Immature natural killer cell (primary cell): Measurements from ENCODE around the gene ENO2. TPM values are rescaled to one million over a fixed set of nuclear protein-coding genes. Genes with fewer than 3 reads are reported as not detected.

Experiments used
- DNase-seq, 3 donors: peaks; one replicate each; pipeline ENCODE4 v3.0.0; 2022; ENCODE audit warnings: mixed read lengths in 1 of 3
- H3K27ac Mint-ChIP-seq, 6 donors: one replicate each; pipeline ENCODE4 v1.8.0; 2020; ENCODE audit warnings: mixed read lengths in 6 of 6, mild to moderate bottlenecking in 5 of 6, inconsistent platforms in 4 of 6, moderate library complexity in 3 of 6
- H3K27me3 Mint-ChIP-seq, 3 donors: one replicate each; pipeline ENCODE4 v1.8.0; 2020 to 2021; ENCODE audit warnings: low read depth in 3 of 3, mild to moderate bottlenecking in 3 of 3, mixed read lengths in 3 of 3, moderate library complexity in 3 of 3, inconsistent platforms in 1 of 3
- H3K36me3 Mint-ChIP-seq, 3 donors: one replicate each; pipeline ENCODE4 v1.8.0; 2020; ENCODE audit warnings: mixed read lengths in 3 of 3, inconsistent platforms in 2 of 3, mild to moderate bottlenecking in 2 of 3
- H3K4me1 Mint-ChIP-seq, 2 donors: one replicate each; pipeline ENCODE4 v1.8.0; 2020; ENCODE audit warnings: inconsistent platforms in 2 of 2, mild to moderate bottlenecking in 2 of 2, mixed read lengths in 2 of 2, moderate library complexity in 1 of 2
- H3K4me3 Mint-ChIP-seq, 5 donors: one replicate each; pipeline ENCODE4 v1.8.0; 2020; ENCODE audit warnings: mild to moderate bottlenecking in 5 of 5, mixed read lengths in 5 of 5, inconsistent platforms in 3 of 5, moderate library complexity in 3 of 5
- H3K9me3 Mint-ChIP-seq, 6 donors: one replicate each; pipeline ENCODE4 v1.8.0; 2020; ENCODE audit warnings: mild to moderate bottlenecking in 6 of 6, mixed read lengths in 6 of 6, inconsistent platforms in 4 of 6, moderate library complexity in 3 of 6
- polyA plus RNA-seq, 3 donors: library from polyadenylated mRNA; unstranded; fragments of 300-500 nt; fragmentation: Illumina TruSeq; gene quantifications; one replicate each; pipeline ENCODE4 v1.2.3, GENCODE V29; 2021

The ENO2 gene
- polyA plus RNA-seq, 3 donors from 2014 or later, result 2.0 to 6.5 (median 3.8) TPM

- peak; percentile 27 to 36 (median 29) for DNase-seq
- H3K9me3 Mint-ChIP-seq, result no peaks in the 10 kb centered on the region
- peaks cover 26 to 49% (median 41%) of the 10 kb centered on the region in 3 donors for H3K27me3 Mint-ChIP-seq
- peaks cover 90 to 91% of the 10 kb centered on the region in 2 donors for H3K4me1 Mint-ChIP-seq
- peaks cover 18 to 45% (median 32%) of the 10 kb centered on the region in 3 donors for H3K36me3 Mint-ChIP-seq
- H3K4me3 Mint-ChIP-seq, result peak overlapping the region; percentile 94 to 99 (median 97)
- peak overlapping the region; percentile 95 to 100 (median 99) for H3K27ac Mint-ChIP-seq
These were observed 40.1 kb downstream of the ENO2 start for GRCh38 chr12:6954316-6955107.

GRCh38 chr12:6955108-6956020 is 41.0 kb downstream of the ENO2 start:
- peak overlapping the region; percentile 94 to 99 (median 97) for H3K4me3 Mint-ChIP-seq
- peaks cover 26 to 50% (median 41%) of the 10 kb centered on the region in 3 donors for H3K27me3 Mint-ChIP-seq
- peak overlapping the region; percentile 95 to 100 (median 99) for H3K27ac Mint-ChIP-seq
- H3K9me3 Mint-ChIP-seq, result no peaks in the 10 kb centered on the region
- peaks cover 18 to 46% (median 32%) of the 10 kb centered on the region in 3 donors for H3K36me3 Mint-ChIP-seq
- DNase-seq, result no peak
- H3K4me1 Mint-ChIP-seq, result peaks cover 90 to 91% of the 10 kb centered on the region in 2 donors

GRCh38 chr12:6956021-6956727 is 41.8 kb downstream of the ENO2 start:
- H3K4me1 Mint-ChIP-seq, result peaks cover 90 to 92% of the 10 kb centered on the region in 2 donors
- DNase-seq, result peak; percentile 77 to 82 (median 80)
- H3K4me3 Mint-ChIP-seq, result peak overlapping the region; percentile 77 to 98 (median 96)

GRCh38 chr12:6957151-6957701 is 42.8 kb downstream of the ENO2 start:
- H3K36me3 Mint-ChIP-seq, result peaks cover 21 to 56% (median 37%) of the 10 kb centered on the region in 3 donors
- H3K27me3 Mint-ChIP-seq, result peaks cover 30 to 63% (median 41%) of the 10 kb centered on the region in 3 donors
- DNase-seq, result peak; percentile 72 to 79 (median 76)
- H3K4me1 Mint-ChIP-seq, result peaks cover 99 to 100% of the 10 kb centered on the region in 2 donors
- H3K27ac Mint-ChIP-seq, result peak overlapping the region; percentile 95 to 100 (median 99)
- H3K9me3 Mint-ChIP-seq, result no peaks in the 10 kb centered on the region
- H3K4me3 Mint-ChIP-seq, result peak overlapping the region; percentile 77 to 98 (median 96)

More at GRCh38 chr12:6956021-6956727, 41.8 kb downstream of the ENO2 start:
- no peaks in the 10 kb centered on the region for H3K9me3 Mint-ChIP-seq
- H3K36me3 Mint-ChIP-seq, result peaks cover 19 to 54% (median 37%) of the 10 kb centered on the region in 3 donors
- H3K27ac Mint-ChIP-seq, result peak overlapping the region; percentile 95 to 100 (median 99)
- peaks cover 27 to 58% (median 41%) of the 10 kb centered on the region in 3 donors for H3K27me3 Mint-ChIP-seq

- peak overlapping the region; percentile 95 to 100 (median 99) for H3K27ac Mint-ChIP-seq
- peaks cover 30 to 59% (median 34%) of the 10 kb centered on the region in 3 donors for H3K27me3 Mint-ChIP-seq
- DNase-seq, result no peak
- peaks cover 21 to 51% (median 31%) of the 10 kb centered on the region in 3 donors for H3K36me3 Mint-ChIP-seq
- peaks cover 93 to 94% of the 10 kb centered on the region in 2 donors for H3K4me1 Mint-ChIP-seq
- no peaks in the 10 kb centered on the region for H3K9me3 Mint-ChIP-seq
- peak overlapping the region; percentile 86 to 98 (median 91) for H3K4me3 Mint-ChIP-seq
These were observed 43.6 kb downstream of the ENO2 start for GRCh38 chr12:6957741-6958608.

- Mint-ChIP-seq H3K36me3 (peaks cover 21 to 50% (median 31%) of the 10 kb centered on the region in 3 donors), H3K27me3 (peaks cover 25 to 53% (median 28%) of the 10 kb centered on the region in 3 donors), H3K27ac (peak overlapping the region; percentile 95 to 100 (median 99)), H3K4me3 (peak overlapping the region; percentile 86 to 98 (median 91)), H3K9me3 (no peaks in the 10 kb centered on the region), H3K4me1 (peaks cover 86 to 87% of the 10 kb centered on the region in 2 donors)
- DNase-seq, result no peak
These were observed 44.3 kb downstream of the ENO2 start for GRCh38 chr12:6958609-6959057.

GRCh38 chr12:6959058-6959804 is 44.9 kb downstream of the ENO2 start:
- Mint-ChIP-seq H3K36me3 (peaks cover 21 to 47% (median 31%) of the 10 kb centered on the region in 3 donors), H3K4me1 (peaks cover 80 to 84% of the 10 kb centered on the region in 2 donors), H3K27ac (peak overlapping the region; percentile 95 to 100 (median 99)), H3K4me3 (peak overlapping the region; percentile 86 to 98 (median 91)), H3K27me3 (peaks cover 19 to 47% (median 22%) of the 10 kb centered on the region in 3 donors), H3K9me3 (no peaks in the 10 kb centered on the region)
- peak; percentile 84 to 89 (median 87) for DNase-seq

- H3K36me3 Mint-ChIP-seq, result peaks cover 21 to 44% (median 31%) of the 10 kb centered on the region in 3 donors
- H3K27me3 Mint-ChIP-seq, result peaks cover 15 to 40% (median 19%) of the 10 kb centered on the region in 3 donors
- peak overlapping the region; percentile 95 to 100 (median 99) for H3K27ac Mint-ChIP-seq
- H3K9me3 Mint-ChIP-seq, result no peaks in the 10 kb centered on the region
- no peak for DNase-seq
- peak overlapping the region; percentile 86 to 98 (median 91) for H3K4me3 Mint-ChIP-seq
- peaks cover 78 to 84% of the 10 kb centered on the region in 2 donors for H3K4me1 Mint-ChIP-seq
These were observed 45.6 kb downstream of the ENO2 start for GRCh38 chr12:6959805-6960592.

GRCh38 chr12:6960593-6961277 is 46.4 kb downstream of the ENO2 start:
- Mint-ChIP-seq H3K36me3 (peaks cover 21 to 51% (median 36%) of the 10 kb centered on the region in 3 donors), H3K27ac (peak overlapping the region; percentile 95 to 99 (median 97)), H3K4me1 (peaks cover 75 to 84% of the 10 kb centered on the region in 2 donors), H3K4me3 (peak overlapping the region; percentile 70 to 82 (median 81)), H3K27me3 (peaks cover 15 to 35% (median 18%) of the 10 kb centered on the region in 3 donors), H3K9me3 (no peaks in the 10 kb centered on the region)
- peak; percentile 60 to 72 (median 60) for DNase-seq

- H3K4me3 Mint-ChIP-seq, result peak overlapping the region; percentile 70 to 82 (median 81)
- H3K9me3 Mint-ChIP-seq, result no peaks in the 10 kb centered on the region
- H3K4me1 Mint-ChIP-seq, result peaks cover 70 to 82% of the 10 kb centered on the region in 2 donors
- peaks cover 15 to 33% (median 16%) of the 10 kb centered on the region in 3 donors for H3K27me3 Mint-ChIP-seq
- H3K36me3 Mint-ChIP-seq, result peaks cover 21 to 49% (median 33%) of the 10 kb centered on the region in 3 donors
- peak; percentile 83 to 89 (median 83) for DNase-seq
- H3K27ac Mint-ChIP-seq, result peak overlapping the region; percentile 95 to 99 (median 97)
These were observed 46.9 kb downstream of the ENO2 start for GRCh38 chr12:6961278-6961694.
